Mammary epithelial cell (primary cell): ENCODE results near the gene MSH3.

ENCODE experiments used
- EZH2 ChIP-seq: IDR thresholded peaks from 2 replicates; pipeline ENCODE4 v1.6.1; 2012; ENCODE audit warnings: low read length, inconsistent platforms, borderline replicate concordance
- TF ChIP-seq, protein P1 (sequence below), 2 donors: IDR thresholded peaks in 1 of 2; conservative IDR thresholded peaks in 1 of 2; 2 replicates each; pipeline ENCODE4 v1.5.1; 2011 to 2012; ENCODE audit warnings: inconsistent platforms in 2 of 2, low read length in 2 of 2, mild to moderate bottlenecking in 2 of 2, control low read depth in 1 of 2, low read depth in 1 of 2; ENCODE audit not compliant: insufficient read depth in 1 of 2; ENCODE audit errors: extremely low read depth in 1 of 2

DNA sequence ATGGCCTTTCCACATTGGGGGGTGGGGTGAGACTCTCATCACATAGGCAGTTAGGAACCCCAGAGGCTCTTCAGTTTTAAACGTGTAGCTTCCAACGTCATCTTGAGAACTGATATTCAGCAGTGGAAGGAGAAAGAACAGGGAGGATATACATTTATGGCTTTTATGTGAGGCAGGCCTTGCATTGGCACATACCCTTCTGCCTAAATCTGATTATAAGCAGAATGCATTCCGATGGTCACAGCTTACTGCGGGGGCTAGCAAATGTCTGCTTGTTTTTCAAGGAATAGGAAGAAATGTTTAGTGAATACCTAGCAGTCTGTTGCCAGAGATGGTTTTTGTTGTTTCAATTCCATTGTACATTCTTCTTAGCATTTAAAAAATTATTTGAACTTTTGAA is 99.3 kb downstream of the MSH3 start:
- no peak for TF ChIP-seq EZH2
- TF ChIP-seq, protein P1, sequence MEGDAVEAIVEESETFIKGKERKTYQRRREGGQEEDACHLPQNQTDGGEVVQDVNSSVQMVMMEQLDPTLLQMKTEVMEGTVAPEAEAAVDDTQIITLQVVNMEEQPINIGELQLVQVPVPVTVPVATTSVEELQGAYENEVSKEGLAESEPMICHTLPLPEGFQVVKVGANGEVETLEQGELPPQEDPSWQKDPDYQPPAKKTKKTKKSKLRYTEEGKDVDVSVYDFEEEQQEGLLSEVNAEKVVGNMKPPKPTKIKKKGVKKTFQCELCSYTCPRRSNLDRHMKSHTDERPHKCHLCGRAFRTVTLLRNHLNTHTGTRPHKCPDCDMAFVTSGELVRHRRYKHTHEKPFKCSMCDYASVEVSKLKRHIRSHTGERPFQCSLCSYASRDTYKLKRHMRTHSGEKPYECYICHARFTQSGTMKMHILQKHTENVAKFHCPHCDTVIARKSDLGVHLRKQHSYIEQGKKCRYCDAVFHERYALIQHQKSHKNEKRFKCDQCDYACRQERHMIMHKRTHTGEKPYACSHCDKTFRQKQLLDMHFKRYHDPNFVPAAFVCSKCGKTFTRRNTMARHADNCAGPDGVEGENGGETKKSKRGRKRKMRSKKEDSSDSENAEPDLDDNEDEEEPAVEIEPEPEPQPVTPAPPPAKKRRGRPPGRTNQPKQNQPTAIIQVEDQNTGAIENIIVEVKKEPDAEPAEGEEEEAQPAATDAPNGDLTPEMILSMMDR (conservative IDR thresholded peaks at IDR 0.05 in 1 of 2, IDR thresholded peaks at IDR 0.05 in 1 of 2; ENCODE audit: extremely low read depth in 1 of 2, insufficient read depth in 1 of 2, low read depth in 1 of 2, low read length in 2 of 2) = no peak
